GM19035 (cell line): ENCODE data around the gene VPREB1.
"Not testable (repeated sequence)": the region's sequence is repeated elsewhere in the genome, so short reads cannot be mapped to it uniquely, and the experiment has no call there.

ENCODE experiments used
- ATAC-seq: cut with Tn5 transposase; IDR thresholded peaks from one replicate; pipeline ENCODE4 v1.9.1; 2021; ENCODE audit not compliant: unreplicated experiment

The VPREB1 gene

GRCh38 chr22:22213231-22213630, 31.4 kb upstream of the VPREB1 start:
- ATAC-seq: no peak

GRCh38 chr22:22214819-22215329, 29.7 kb upstream of the VPREB1 start:
- no peak for ATAC-seq

GRCh38 chr22:22215659-22216449, 28.7 kb upstream of the VPREB1 start:
- no peak for ATAC-seq

GRCh38 chr22:22216450-22216959, 28.1 kb upstream of the VPREB1 start:
- ATAC-seq: no peak

GRCh38 chr22:22218302-22218701, 26.3 kb upstream of the VPREB1 start:
- no peak for ATAC-seq

- ATAC-seq: no peak
These were observed 25.2 kb upstream of the VPREB1 start for GRCh38 chr22:22219140-22219996.

GRCh38 chr22:22221043-22221442, 23.5 kb upstream of the VPREB1 start:
- not testable (repeated sequence) for ATAC-seq

- no peak for ATAC-seq
These were observed 18.0 kb upstream of the VPREB1 start for GRCh38 chr22:22226448-22227187.

GRCh38 chr22:22228421-22228820, 16.2 kb upstream of the VPREB1 start:
- ATAC-seq: no peak

- ATAC-seq: no peak
These were observed 15.7 kb upstream of the VPREB1 start for GRCh38 chr22:22228921-22229320.

GRCh38 chr22:22229683-22230420, 14.7 kb upstream of the VPREB1 start:
- no peak for ATAC-seq

- ATAC-seq: no peak
These were observed 14.1 kb upstream of the VPREB1 start for GRCh38 chr22:22230438-22230837.

- no peak for ATAC-seq
These were observed 11.5 kb upstream of the VPREB1 start for GRCh38 chr22:22233081-22233480.

- no peak for ATAC-seq
These were observed 9.0 kb upstream of the VPREB1 start for GRCh38 chr22:22235558-22235957.

- no peak for ATAC-seq
These were observed 7.1 kb upstream of the VPREB1 start for GRCh38 chr22:22237521-22237920.

- ATAC-seq: no peak
These were observed 5.2 kb upstream of the VPREB1 start for GRCh38 chr22:22239311-22239939.

- ATAC-seq: no peak
These were observed 3.1 kb upstream of the VPREB1 start for GRCh38 chr22:22241554-22241898.

- ATAC-seq: no peak
These were observed 2.1 kb upstream of the VPREB1 start for GRCh38 chr22:22242488-22242887.

- no peak for ATAC-seq
These were observed 1.4 kb upstream of the VPREB1 start for GRCh38 chr22:22243033-22243680.
